ENCODE results near the gene FCER2.

DNA sequence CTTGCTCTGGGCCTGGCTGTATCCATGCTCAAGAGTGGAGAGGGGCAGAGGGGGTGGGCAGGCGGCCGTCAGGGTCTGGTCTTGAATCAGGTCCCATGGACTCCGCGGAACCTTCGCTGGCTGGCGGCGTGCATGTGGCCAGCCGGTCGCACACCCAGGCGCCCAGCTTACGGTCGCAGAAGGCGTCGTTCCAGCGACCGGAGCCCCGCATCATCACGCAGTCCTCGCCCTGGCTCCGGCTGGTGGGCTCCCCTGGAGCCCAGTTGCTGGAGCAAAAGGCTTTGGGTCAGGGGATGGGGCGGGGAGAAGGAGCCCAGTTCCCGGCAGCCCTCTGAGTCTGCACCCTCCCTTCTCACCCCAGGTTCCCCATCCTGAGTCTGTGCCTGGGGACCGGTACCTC is 12.8 kb downstream of the FCER2 start:
- TF ChIP-seq CEBPB (IDR thresholded peaks at IDR 0.05; ENCODE audit: low read depth, low read length) = no peak
- TF ChIP-seq CTCF (conservative IDR thresholded peaks at IDR 0.05; ENCODE audit: low read depth, low read length) = no peak
- no peak for TF ChIP-seq RAD21 (IDR thresholded peaks at IDR 0.05; ENCODE audit: low read length)
- no peak for TF ChIP-seq MXI1 (IDR thresholded peaks at IDR 0.05; ENCODE audit: borderline replicate concordance, low read depth, low read length)
- no peak for TF ChIP-seq POLR2A (IDR thresholded peaks at IDR 0.05; ENCODE audit: low read depth, low read length)
- TF ChIP-seq, protein P1, sequence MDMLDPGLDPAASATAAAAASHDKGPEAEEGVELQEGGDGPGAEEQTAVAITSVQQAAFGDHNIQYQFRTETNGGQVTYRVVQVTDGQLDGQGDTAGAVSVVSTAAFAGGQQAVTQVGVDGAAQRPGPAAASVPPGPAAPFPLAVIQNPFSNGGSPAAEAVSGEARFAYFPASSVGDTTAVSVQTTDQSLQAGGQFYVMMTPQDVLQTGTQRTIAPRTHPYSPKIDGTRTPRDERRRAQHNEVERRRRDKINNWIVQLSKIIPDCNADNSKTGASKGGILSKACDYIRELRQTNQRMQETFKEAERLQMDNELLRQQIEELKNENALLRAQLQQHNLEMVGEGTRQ (IDR thresholded peaks at IDR 0.05; ENCODE audit: low read depth, low read length) = no peak
- TF ChIP-seq MAZ (IDR thresholded peaks at IDR 0.05; ENCODE audit: borderline replicate concordance, low read depth, low read length) = no peak
- no peak for TF ChIP-seq SMC3 (IDR thresholded peaks at IDR 0.05; ENCODE audit: low read depth, low read length)
- no peak for TF ChIP-seq CHD1 (IDR thresholded peaks at IDR 0.05; ENCODE audit: low read depth, low read length)
- no peak for TF ChIP-seq FOS (IDR thresholded peaks at IDR 0.05; ENCODE audit: low read depth, low read length)
